NCI-H146 treated with DMSO at 0.1 percent for 48 hours (cell line): Measurements from ENCODE around the gene GGTLC1.

Source experiments
- DNase-seq: peaks from one replicate; lab custom pipeline; 2025; ENCODE audit not compliant: unreplicated experiment; lab: John Stamatoyannopoulos, UW

The GGTLC1 gene

DNA sequence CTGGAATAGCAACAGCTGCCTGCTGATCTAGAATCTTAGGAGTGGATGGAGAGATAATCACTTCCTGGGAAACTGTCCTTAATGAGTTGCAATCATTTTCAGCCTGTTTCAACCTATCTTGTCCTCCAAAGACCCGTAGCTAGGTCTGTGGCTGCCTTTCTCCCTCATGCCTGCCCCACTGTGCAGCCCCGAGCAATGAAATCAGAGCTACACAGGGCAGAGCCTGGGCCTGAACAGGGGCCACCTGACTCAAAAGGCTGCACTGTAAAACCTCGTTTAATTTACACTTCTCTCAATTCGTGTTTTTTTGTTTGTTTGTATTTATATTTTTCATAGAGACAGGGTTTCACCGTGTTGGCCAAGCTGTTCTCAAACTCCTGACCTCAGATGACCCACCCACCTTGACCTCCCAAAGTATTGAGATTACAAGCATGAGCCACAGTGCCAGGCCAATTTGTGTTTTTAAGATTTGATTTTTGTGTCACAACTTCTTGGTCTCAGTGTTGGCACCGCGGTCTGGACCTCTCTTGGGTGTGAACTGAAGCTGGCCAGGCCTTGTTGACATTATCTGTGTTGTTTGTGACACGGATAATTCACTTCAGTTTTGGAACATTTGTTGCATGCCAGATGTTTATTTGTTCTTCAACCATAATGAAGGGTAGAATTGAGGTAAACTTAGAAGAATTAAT, 21.5 kb downstream of the GGTLC1 start:
- DNase-seq = no peak

DNA sequence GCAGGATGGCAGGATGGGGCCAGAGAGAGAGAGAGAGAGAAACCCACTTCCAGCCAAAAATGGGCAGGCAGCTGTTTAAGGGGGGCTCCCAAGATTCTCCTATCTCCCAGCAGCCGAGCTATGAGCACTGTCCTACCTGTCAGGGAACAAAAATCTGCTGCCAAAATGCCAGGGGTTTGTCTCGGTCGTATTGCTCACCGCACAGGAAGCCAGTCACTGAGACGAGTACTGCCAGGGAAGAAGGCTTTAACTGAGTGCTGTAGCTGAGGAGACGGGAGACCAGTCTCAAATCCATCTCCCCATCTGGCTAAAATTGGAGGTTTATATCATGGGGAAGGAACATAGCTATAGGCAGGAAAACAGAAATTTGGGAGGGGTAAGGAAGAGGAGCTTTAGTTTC, 22.3 kb downstream of the GGTLC1 start:
- DNase-seq = no peak

DNA sequence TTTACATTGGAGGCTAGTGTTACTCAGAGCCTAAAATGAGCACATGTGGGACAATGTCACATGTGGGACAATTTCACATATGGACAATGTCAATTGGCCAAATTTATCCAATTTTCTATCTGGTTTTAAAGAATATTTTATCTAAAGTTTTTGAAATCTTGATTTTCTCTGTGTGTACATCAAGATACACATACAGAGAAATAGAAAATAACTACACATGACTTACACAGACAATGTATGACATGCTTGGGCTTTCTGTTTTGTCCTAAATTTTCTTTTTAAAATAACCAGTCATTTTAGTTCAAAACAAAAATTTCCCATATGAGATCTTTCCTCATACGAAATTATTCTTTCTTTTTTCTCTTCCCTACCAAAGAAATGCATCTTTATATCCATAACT, 24.6 kb downstream of the GGTLC1 start:
- no peak for DNase-seq

DNA sequence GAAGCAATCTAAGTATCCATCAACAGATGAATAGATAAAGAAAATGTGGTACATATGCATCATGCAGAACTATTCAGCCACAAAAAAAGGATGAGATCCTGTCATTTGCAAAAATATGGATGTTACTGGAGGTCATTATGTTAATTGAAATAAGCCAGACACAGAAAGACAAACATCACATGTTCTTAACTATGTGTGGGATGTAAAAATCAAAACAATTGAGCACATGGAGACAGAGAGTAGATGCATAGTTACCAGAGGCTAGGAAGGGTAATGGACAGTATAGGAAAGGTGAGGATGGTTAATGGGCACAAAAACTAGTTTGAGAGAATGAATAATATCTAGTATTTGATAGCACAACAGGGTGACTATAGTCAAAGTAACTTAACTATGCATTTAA, 26.3 kb downstream of the GGTLC1 start:
- DNase-seq = no peak

DNA sequence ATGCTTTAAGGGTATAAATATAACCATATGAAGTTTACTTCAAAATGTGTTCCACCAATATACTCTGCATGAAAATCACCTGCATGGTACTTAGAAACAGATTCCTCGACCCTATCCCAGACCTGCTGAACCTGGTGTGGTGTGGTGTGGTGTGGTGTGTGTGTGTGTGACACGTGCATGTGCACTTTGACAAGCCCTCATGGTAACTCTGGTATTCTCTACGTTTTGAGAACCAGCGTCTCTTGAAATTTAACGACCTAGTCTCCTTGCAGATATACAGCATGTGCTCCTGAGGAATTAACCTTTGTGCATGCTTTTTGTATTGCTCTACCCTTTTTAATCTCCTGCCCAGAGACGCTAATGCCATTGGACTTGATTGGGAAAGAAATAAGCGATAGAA, 29.5 kb downstream of the GGTLC1 start:
- DNase-seq = no peak

DNA sequence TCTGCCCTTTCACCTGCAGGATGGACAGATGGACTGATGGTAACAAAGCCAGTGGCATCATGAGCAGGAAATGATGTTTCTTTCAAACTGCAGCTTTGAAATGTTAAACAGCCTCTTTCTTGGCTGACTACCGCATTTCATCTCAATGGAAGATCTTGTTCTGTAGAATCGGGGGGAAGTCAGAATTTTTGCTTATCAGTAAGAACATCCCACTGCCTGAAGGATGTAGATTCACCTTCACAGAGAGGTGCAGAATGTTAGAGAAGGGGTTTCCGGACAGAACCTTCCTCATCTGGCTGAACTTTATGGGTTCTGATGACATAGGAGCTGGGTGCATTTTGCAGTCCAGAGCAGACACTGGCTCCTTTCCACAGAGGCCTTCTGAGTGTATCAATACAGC, 32.7 kb downstream of the GGTLC1 start:
- no peak for DNase-seq

DNA sequence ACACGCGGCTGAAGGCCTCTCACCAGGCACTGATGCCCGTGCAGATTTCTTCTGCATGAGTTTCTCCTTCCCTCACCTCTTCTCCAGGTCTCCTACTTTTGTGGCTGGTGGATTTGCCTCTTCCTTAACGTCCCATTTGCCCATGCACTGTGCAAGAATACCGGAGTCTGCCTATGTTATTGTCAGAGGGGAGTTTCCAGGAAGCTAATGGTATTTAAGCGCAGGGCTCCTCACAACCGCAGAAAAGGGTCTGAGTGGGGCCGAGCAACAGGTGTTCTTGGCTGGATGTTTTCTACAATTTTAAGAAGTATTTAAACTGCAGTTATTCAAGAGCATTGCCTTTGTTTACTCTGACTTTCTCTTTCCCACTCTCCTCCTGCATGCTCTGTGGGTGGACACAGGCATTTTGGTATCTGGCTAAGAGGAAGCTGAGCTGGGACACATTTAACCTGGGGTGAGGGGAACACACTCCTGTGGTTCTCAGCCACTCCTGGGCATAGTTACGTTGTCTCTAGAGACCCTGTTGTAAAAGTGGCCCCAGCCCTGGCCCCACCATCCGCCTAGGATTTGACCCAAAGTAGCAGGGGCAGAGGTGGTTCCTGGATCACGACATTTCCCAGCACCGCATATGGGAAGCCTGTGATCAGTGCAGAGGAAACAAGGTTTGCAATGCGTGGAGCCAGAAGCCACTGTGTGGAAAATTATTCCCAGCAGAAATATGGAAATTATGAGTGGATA, 34.4 kb downstream of the GGTLC1 start:
- DNase-seq = no peak

DNA sequence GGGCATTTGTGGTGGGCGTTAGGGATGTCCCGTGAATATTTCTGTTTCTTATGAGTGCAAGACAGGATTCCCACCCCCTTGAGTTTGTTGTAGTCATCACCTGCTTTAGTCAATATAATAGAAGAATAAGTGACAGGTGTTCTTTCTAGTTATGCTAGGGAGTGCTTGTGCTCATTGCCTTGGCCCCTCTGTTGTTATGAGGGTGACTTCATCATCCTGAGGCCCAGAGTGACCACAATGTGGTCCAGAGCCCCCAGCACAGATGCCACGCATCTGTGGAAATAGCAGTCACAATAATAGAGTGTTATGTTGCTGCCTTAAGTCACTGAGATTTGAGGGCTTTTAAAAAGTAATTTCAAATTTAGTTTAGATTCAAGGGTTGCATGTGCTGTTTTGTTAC, 42.4 kb downstream of the GGTLC1 start:
- DNase-seq = no peak

DNA sequence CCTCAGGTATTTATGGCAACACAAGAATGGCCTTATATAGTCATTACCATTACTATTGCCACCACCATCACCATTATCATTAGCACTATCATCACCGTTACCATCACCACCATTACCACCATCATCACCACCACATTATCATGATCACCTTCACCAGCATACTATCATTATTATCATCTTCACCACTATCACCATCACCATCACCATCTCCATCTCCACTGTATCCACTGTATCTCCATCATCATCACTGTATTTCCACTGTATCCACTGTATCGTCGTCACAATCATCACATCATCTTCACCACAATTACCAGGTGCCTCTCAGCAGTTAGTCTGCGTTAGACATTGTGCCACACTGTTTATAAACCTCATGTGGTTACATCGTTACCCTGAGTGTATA, 45.3 kb downstream of the GGTLC1 start:
- no peak for DNase-seq

DNA sequence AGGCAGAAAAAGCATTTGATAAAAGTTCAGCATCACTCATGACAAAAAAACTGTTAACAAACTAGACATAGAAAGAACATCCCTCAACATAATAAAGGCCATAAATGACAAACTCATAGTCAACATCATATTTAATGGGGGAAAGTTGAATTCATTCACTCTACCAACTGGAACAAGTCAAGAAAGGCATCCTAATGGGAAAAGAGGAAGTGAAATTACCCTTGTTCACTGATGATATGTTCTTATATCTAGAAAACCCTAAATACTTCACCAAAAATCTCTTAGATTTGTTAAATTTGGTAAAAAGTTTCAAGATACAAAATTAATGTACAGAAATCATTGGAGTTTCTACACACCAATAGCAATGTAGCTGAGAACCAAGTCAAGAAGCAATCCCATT, 48.9 kb downstream of the GGTLC1 start:
- DNase-seq = no peak

DNA sequence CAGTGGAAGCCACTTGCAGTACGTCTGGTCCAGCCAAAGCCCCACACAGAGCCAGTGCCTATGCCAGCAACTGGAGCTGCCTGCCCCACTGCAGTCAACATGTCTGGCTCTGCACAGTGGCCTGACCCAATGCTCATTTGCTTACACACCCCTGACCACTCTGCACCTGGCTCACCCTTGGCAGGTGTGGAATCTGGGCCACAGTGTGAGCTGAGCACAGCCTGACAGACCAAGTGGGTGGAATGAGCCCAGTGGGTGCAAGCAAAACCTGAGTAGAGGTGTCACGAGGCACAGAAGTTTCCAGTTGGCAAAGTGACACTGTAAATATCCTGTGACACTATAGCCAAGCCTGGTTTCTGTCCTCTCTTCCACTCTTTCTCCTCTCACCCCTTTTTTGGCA, 49.5 kb downstream of the GGTLC1 start:
- no peak for DNase-seq

DNA sequence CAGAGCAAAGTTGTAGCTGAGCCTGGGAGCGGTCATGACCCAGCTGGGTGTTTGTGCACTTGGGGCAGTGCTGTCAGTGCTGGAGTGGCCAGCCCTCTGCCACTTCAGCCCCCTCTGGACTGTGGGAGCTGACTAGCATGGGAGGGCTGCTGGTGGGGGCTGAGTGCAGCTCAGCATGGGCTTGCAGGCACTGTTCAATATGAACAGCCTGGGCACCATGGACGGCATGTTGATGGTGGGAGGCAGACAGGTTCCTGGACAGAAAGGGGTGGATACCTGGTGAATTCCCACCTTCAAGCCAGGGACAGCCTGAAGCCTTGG, 50.5 kb downstream of the GGTLC1 start:
- no peak for DNase-seq

DNA sequence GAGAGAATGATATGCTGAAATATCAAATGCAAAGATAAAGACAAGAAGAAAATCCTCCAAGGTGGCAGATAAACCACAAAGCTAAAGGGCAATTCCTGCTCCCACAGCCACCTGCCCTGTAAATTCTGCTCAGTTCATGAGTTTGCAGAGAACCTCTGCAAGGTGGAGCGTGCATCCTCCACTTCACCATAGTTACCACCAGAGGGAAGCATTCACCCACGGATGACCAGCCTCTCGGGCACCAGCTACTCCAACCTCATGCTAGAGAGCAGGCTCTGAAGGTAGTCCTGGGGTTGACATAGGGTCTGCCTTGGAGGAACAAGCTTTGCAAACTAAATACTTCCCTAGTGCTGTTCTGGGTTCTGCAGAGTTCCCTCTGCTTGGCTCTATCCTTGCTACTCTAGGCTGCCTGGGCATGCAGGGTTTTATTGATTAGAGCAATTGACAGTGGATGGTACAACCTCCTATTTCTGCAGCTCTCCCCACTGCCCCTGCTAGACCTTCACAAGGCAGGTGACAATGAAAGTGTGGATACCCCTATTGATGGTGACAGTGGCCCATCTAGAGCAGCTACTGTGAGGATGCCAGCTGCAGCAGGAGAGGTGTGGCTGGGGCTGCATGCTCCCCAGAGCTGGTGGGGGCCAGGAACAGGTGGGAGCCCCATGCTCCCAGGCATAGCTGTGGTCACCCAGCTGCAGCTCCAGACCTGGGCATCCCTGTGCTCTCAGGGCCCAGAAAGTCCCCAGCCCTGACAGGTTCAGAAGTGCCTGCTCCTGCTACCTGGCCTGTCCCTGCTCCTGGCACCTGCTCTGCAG, 51.1 kb downstream of the GGTLC1 start:
- no peak for DNase-seq
